Adrenal gland (tissue), 5 donors: Measurements from ENCODE around the gene PLA2G12A.

Experiments used
- CTCF ChIP-seq, 6 experiments: fragments of 450-650 bp in 4 of 6; fragments of 200-600 bp in 2 of 6; sonication (generic) in 1 of 6; IDR thresholded peaks; 1 replicate in 5 of 6; 2 replicates in 1 of 6; pipeline versions ENCODE4 v1.5.1 to v1.8.0; 2016 to 2021; ENCODE audit warnings: antibody characterized with exemption in 6 of 6, mild to moderate bottlenecking in 2 of 6, moderate library complexity in 1 of 6
- POLR2A ChIP-seq, 2 donors: fragments of 450-650 bp; IDR thresholded peaks; one replicate each; pipeline ENCODE4 v1.6.1; 2017; ENCODE audit warnings: antibody characterized with exemption in 2 of 2, mild to moderate bottlenecking in 2 of 2, moderate library complexity in 1 of 2
- donor health status: DM: no; HTN: no; CAD: no.

DNA sequence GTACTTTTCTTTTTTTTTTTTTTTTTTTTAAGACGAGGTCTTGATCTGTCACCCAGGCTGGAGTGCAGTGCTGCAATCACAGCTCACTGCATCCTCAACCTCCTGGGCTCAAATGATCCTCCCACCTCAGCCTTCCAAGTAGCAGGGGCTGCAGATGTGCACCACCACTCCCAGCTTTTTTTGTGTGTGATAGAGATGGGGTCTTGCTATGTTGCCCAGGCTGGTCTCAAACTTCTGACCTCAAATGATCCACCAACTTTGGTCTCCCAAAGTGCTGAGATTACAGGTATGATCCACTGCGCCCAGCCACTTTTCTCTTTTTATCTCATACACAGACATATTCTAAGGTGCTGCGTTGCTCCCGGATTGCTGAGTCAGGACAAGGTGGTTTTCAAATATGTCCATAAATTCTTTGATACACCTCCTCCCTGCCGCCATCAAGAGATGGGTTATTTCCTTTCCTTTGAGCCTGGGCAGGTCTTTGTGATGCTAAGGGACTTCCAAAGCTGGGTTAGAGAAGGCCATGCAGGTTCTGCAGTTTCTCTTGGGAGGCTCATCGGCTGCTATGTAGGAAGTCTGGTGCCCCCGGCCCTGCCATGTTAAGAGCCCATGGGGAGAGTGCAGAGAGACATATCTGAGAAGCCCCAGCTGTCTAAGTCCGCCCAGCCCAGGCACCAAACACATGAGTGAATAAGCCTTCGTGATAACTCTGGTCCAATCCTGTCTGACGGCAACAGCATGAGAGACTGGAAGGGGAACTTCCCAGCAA is 8.4 kb upstream of the PLA2G12A start:
- no peak for TF ChIP-seq POLR2A (IDR thresholded peaks at IDR 0.05)
- TF ChIP-seq CTCF (IDR thresholded peaks at IDR 0.05), result no peak
